Activated naive CD8-positive, alpha-beta T cell treated with anti-CD3 and anti-CD28 coated beads, Interleukin-2, amount 50 U/mL, for 16 hours (primary cell): ENCODE results near the gene SRP68.

Source experiments
- DNase-seq: peaks from one replicate; pipeline ENCODE4 v3.0.0-alpha.2; 2020; ENCODE audit warnings: low read depth, low spot score

SRP68 gene

GRCh38 chr17:76018340-76018680 is 54.0 kb downstream of the SRP68 start:
- no peak for DNase-seq

GRCh38 chr17:76017481-76018339 is 54.6 kb downstream of the SRP68 start:
- no peak for DNase-seq

GRCh38 chr17:76014925-76015261 is 57.4 kb downstream of the SRP68 start:
- no peak for DNase-seq

GRCh38 chr17:76014100-76014924 is 58.0 kb downstream of the SRP68 start:
- peak; percentile 61 for DNase-seq

- no peak for DNase-seq
Measured at GRCh38 chr17:76013377-76013932, 58.9 kb downstream of the SRP68 start.

GRCh38 chr17:76011951-76012350 is 60.4 kb downstream of the SRP68 start:
- DNase-seq, result no peak

GRCh38 chr17:76009969-76010661 is 62.2 kb downstream of the SRP68 start:
- no peak for DNase-seq

- DNase-seq, result no peak
Measured at GRCh38 chr17:76009447-76009846, 62.9 kb downstream of the SRP68 start.

GRCh38 chr17:76008630-76009425 is 63.5 kb downstream of the SRP68 start:
- no peak for DNase-seq

- DNase-seq, result no peak
Measured at GRCh38 chr17:76008208-76008607, 64.1 kb downstream of the SRP68 start.

- DNase-seq, result no peak
Measured at GRCh38 chr17:76007850-76008165, 64.5 kb downstream of the SRP68 start.

GRCh38 chr17:76007131-76007849 is 65.0 kb downstream of the SRP68 start:
- DNase-seq, result no peak

GRCh38 chr17:76005263-76006149 is 66.8 kb downstream of the SRP68 start:
- peak; percentile 70 for DNase-seq

- no peak for DNase-seq
Measured at GRCh38 chr17:76004750-76005262, 67.5 kb downstream of the SRP68 start.

- DNase-seq, result no peak
Measured at GRCh38 chr17:76003915-76004314, 68.4 kb downstream of the SRP68 start.

- no peak for DNase-seq
Measured at GRCh38 chr17:76002100-76002499, 70.2 kb downstream of the SRP68 start.

- no peak for DNase-seq
Measured at GRCh38 chr17:76000755-76001521, 71.4 kb downstream of the SRP68 start, which contains the start of gene CDK3. Gene CDK3, plus strand, starts transcription at chr17:76000855. Its CDS starts 571 bp downstream, at chr17:76001426.

- DNase-seq, result peak; percentile 25
Measured at GRCh38 chr17:76000016-76000754, 72.1 kb downstream of the SRP68 start.
